Measurements from ENCODE around the gene CFAP206.

Gene CFAP206

GRCh38 chr6:87436435-87436834 is 28.7 kb downstream of the CFAP206 start (continued):
- TF ChIP-seq, protein P1, sequence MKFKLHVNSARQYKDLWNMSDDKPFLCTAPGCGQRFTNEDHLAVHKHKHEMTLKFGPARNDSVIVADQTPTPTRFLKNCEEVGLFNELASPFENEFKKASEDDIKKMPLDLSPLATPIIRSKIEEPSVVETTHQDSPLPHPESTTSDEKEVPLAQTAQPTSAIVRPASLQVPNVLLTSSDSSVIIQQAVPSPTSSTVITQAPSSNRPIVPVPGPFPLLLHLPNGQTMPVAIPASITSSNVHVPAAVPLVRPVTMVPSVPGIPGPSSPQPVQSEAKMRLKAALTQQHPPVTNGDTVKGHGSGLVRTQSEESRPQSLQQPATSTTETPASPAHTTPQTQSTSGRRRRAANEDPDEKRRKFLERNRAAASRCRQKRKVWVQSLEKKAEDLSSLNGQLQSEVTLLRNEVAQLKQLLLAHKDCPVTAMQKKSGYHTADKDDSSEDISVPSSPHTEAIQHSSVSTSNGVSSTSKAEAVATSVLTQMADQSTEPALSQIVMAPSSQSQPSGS (tag by site-specific recombination; IDR thresholded peaks at IDR 0.05; ENCODE audit: low read depth): peak; percentile 63; the same call in 1 of the 2 replicates
- TF ChIP-seq ZSCAN30 (tag by site-specific recombination; IDR thresholded peaks at IDR 0.05): 0 out of 2 replicates have a peak, but pooled peaks have one; percentile 45
- TF ChIP-seq ZNF629 (tag by site-specific recombination; IDR thresholded peaks at IDR 0.05): peak; percentile 99
- TF ChIP-seq, protein P2, sequence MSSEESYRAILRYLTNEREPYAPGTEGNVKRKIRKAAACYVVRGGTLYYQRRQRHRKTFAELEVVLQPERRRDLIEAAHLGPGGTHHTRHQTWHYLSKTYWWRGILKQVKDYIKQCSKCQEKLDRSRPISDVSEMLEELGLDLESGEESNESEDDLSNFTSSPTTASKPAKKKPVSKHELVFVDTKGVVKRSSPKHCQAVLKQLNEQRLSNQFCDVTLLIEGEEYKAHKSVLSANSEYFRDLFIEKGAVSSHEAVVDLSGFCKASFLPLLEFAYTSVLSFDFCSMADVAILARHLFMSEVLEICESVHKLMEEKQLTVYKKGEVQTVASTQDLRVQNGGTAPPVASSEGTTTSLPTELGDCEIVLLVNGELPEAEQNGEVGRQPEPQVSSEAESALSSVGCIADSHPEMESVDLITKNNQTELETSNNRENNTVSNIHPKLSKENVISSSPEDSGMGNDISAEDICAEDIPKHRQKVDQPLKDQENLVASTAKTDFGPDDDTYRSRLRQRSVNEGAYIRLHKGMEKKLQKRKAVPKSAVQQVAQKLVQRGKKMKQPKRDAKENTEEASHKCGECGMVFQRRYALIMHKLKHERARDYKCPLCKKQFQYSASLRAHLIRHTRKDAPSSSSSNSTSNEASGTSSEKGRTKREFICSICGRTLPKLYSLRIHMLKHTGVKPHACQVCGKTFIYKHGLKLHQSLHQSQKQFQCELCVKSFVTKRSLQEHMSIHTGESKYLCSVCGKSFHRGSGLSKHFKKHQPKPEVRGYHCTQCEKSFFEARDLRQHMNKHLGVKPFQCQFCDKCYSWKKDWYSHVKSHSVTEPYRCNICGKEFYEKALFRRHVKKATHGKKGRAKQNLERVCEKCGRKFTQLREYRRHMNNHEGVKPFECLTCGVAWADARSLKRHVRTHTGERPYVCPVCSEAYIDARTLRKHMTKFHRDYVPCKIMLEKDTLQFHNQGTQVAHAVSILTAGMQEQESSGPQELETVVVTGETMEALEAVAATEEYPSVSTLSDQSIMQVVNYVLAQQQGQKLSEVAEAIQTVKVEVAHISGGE (tag by site-specific recombination; conservative IDR thresholded peaks at IDR 0.05; ENCODE audit: low read depth): no peak
- TF ChIP-seq, protein P3, sequence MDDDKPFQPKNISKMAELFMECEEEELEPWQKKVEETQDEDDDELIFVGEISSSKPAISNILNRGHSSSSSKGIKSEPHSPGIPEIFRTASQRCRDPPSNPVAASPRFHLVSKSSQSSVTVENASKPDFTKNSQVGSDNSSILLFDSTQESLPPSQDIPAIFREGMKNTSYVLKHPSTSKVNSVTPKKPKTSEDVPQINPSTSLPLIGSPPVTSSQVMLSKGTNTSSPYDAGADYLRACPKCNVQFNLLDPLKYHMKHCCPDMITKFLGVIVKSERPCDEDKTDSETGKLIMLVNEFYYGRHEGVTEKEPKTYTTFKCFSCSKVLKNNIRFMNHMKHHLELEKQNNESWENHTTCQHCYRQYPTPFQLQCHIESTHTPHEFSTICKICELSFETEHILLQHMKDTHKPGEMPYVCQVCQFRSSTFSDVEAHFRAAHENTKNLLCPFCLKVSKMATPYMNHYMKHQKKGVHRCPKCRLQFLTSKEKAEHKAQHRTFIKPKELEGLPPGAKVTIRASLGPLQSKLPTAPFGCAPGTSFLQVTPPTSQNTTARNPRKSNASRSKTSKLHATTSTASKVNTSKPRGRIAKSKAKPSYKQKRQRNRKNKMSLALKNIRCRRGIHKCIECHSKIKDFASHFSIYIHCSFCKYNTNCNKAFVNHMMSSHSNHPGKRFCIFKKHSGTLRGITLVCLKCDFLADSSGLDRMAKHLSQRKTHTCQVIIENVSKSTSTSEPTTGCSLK (tag by site-specific recombination; IDR thresholded peaks at IDR 0.05): no peak
- TF ChIP-seq, protein P4, sequence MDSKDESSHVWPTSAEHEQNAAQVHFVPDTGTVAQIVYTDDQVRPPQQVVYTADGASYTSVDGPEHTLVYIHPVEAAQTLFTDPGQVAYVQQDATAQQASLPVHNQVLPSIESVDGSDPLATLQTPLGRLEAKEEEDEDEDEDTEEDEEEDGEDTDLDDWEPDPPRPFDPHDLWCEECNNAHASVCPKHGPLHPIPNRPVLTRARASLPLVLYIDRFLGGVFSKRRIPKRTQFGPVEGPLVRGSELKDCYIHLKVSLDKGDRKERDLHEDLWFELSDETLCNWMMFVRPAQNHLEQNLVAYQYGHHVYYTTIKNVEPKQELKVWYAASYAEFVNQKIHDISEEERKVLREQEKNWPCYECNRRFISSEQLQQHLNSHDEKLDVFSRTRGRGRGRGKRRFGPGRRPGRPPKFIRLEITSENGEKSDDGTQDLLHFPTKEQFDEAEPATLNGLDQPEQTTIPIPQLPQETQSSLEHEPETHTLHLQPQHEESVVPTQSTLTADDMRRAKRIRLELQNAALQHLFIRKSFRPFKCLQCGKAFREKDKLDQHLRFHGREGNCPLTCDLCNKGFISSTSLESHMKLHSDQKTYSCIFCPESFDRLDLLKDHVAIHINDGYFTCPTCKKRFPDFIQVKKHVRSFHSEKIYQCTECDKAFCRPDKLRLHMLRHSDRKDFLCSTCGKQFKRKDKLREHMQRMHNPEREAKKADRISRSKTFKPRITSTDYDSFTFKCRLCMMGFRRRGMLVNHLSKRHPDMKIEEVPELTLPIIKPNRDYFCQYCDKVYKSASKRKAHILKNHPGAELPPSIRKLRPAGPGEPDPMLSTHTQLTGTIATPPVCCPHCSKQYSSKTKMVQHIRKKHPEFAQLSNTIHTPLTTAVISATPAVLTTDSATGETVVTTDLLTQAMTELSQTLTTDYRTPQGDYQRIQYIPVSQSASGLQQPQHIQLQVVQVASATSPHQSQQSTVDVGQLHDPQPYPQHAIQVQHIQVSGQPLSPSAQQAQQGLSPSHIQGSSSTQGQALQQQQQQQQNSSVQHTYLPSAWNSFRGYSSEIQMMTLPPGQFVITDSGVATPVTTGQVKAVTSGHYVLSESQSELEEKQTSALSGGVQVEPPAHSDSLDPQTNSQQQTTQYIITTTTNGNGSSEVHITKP (tag by site-specific recombination; IDR thresholded peaks at IDR 0.05): peak; percentile 64
- peak; percentile 100 for TF ChIP-seq REST (tag by site-specific recombination; IDR thresholded peaks at IDR 0.05)
- peak; percentile 40; the same call in 1 of the 2 replicates for TF ChIP-seq TRIM28 (IDR thresholded peaks at IDR 0.05; ENCODE audit: borderline replicate concordance, low read length)
- TF ChIP-seq ZXDB (tag by site-specific recombination; IDR thresholded peaks at IDR 0.05): 0 out of 2 replicates have a peak, but pooled peaks have one; percentile 13
- TF ChIP-seq INSM2 (tag by site-specific recombination; IDR thresholded peaks at IDR 0.05): peak; percentile 61; the same call in 1 of the 2 replicates
- no peak for TF ChIP-seq ZNF169 (tag by site-specific recombination; IDR thresholded peaks at IDR 0.05)
- no peak for TF ChIP-seq REPIN1 (tag by site-specific recombination; IDR thresholded peaks at IDR 0.05; ENCODE audit: low read depth)
- TF ChIP-seq ZNF558 (tag by site-specific recombination; IDR thresholded peaks at IDR 0.05): no peak
- TF ChIP-seq, protein P5, sequence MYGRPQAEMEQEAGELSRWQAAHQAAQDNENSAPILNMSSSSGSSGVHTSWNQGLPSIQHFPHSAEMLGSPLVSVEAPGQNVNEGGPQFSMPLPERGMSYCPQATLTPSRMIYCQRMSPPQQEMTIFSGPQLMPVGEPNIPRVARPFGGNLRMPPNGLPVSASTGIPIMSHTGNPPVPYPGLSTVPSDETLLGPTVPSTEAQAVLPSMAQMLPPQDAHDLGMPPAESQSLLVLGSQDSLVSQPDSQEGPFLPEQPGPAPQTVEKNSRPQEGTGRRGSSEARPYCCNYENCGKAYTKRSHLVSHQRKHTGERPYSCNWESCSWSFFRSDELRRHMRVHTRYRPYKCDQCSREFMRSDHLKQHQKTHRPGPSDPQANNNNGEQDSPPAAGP (tag by site-specific recombination; IDR thresholded peaks at IDR 0.05): no peak
- TF ChIP-seq ZNF2 (tag by site-specific recombination; IDR thresholded peaks at IDR 0.05): peak; percentile 76; the same call in 1 of the 2 replicates
- no peak for TF ChIP-seq ZNF146 (tag by site-specific recombination; IDR thresholded peaks at IDR 0.05)
- no peak for TF ChIP-seq KLF10 (tag by site-specific recombination; IDR thresholded peaks at IDR 0.05)
- 0 out of 2 replicates have a peak, but pooled peaks have one; percentile 48 for TF ChIP-seq ZFP37 (tag by site-specific recombination; IDR thresholded peaks at IDR 0.05)

All from HEK293 (cell line).